ENCODE data around the gene SNX1. TPM values are rescaled to one million over a fixed set of nuclear protein-coding genes. Genes with fewer than 3 reads are reported as not detected.

SNX1 gene
- total RNA-seq, 1 donor from 2014 or later, result 87.7 TPM

GRCh38 chr15:64155802-64156651 lies 60.2 kb downstream of the SNX1 start:
- Histone ChIP-seq H3K79me2 (ENCODE audit: insufficient read depth, low read length) (peaks cover 33% of the 10 kb centered on the region), H3K27me3 (ENCODE audit: insufficient read depth, low read length) (peaks cover 8% of the 10 kb centered on the region), H3K4me2 (ENCODE audit: low read length) (no peak overlapping the region), H2AFZ (ENCODE audit: low read depth, low read length) (no peak overlapping the region), H3K4me3 (ENCODE audit: insufficient read depth, low read depth, low read length) (no peak overlapping the region), H3K4me1 (ENCODE audit: insufficient read depth, low read length) (peaks cover 15% of the 10 kb centered on the region), H3K36me3 (ENCODE audit: insufficient read depth, low read length) (peaks cover 53% of the 10 kb centered on the region), H4K20me1 (ENCODE audit: insufficient read depth, low read length) (peaks cover 80% of the 10 kb centered on the region), H3K9ac (ENCODE audit: low read length) (no peak overlapping the region), H3K27ac (ENCODE audit: low read depth, low read length) (no peak overlapping the region), H3K9me3 (ENCODE audit: insufficient read depth, low read depth, low read length) (no peaks in the 10 kb centered on the region)
- FAIRE-seq (no peak), DNase-seq (ENCODE audit: low read depth) (no peak)
- Mint-ChIP-seq H3K4me1 (ENCODE audit: low read depth, unreplicated experiment) (peaks cover 25% of the 10 kb centered on the region), H3K27me3 (ENCODE audit: low read depth, unreplicated experiment) (peaks cover 4% of the 10 kb centered on the region), H3K27ac (ENCODE audit: unreplicated experiment) (peak overlapping the region; percentile 62), H3K4me3 (ENCODE audit: unreplicated experiment) (no peak overlapping the region), H3K9me3 (ENCODE audit: unreplicated experiment) (no peaks in the 10 kb centered on the region), H3K36me3 (ENCODE audit: low read depth, unreplicated experiment) (peaks cover 23% of the 10 kb centered on the region)
- no peak for TF ChIP-seq CTCF (IDR thresholded peaks at IDR 0.05; ENCODE audit: insufficient read depth, low read depth, low read length)
- TF ChIP-seq EZH2 (IDR thresholded peaks at IDR 0.05; ENCODE audit: insufficient read depth, low read length), result no peak

GRCh38 chr15:64156652-64157331 lies 61.0 kb downstream of the SNX1 start:
- Histone ChIP-seq H3K4me3 (ENCODE audit: insufficient read depth, low read depth, low read length) (no peak overlapping the region), H3K27ac (ENCODE audit: low read depth, low read length) (no peak overlapping the region), H3K9ac (ENCODE audit: low read length) (no peak overlapping the region), H4K20me1 (ENCODE audit: insufficient read depth, low read length) (peaks cover 87% of the 10 kb centered on the region), H3K4me1 (ENCODE audit: insufficient read depth, low read length) (peaks cover 14% of the 10 kb centered on the region), H3K36me3 (ENCODE audit: insufficient read depth, low read length) (peaks cover 53% of the 10 kb centered on the region), H3K9me3 (ENCODE audit: insufficient read depth, low read depth, low read length) (no peaks in the 10 kb centered on the region), H3K79me2 (ENCODE audit: insufficient read depth, low read length) (peaks cover 41% of the 10 kb centered on the region), H3K4me2 (ENCODE audit: low read length) (no peak overlapping the region), H3K27me3 (ENCODE audit: insufficient read depth, low read length) (peaks cover 7% of the 10 kb centered on the region), H2AFZ (ENCODE audit: low read depth, low read length) (no peak overlapping the region)
- H3K9me3 Mint-ChIP-seq (ENCODE audit: unreplicated experiment), result no peaks in the 10 kb centered on the region
- peaks cover 3% of the 10 kb centered on the region for H3K27me3 Mint-ChIP-seq (ENCODE audit: low read depth, unreplicated experiment)
- peak overlapping the region; percentile 91 for H3K27ac Mint-ChIP-seq (ENCODE audit: unreplicated experiment)
- DNase-seq (ENCODE audit: low read depth), result no peak
- H3K4me1 Mint-ChIP-seq (ENCODE audit: low read depth, unreplicated experiment), result peaks cover 26% of the 10 kb centered on the region
- no peak overlapping the region for H3K4me3 Mint-ChIP-seq (ENCODE audit: unreplicated experiment)
- TF ChIP-seq CTCF (IDR thresholded peaks at IDR 0.05; ENCODE audit: insufficient read depth, low read depth, low read length) (no peak), EZH2 (IDR thresholded peaks at IDR 0.05; ENCODE audit: insufficient read depth, low read length) (no peak)
- peaks cover 26% of the 10 kb centered on the region for H3K36me3 Mint-ChIP-seq (ENCODE audit: low read depth, unreplicated experiment)
- FAIRE-seq, result no peak

All from astrocyte (in vitro differentiated cells and primary cell).